MM.1S (cell line): ENCODE results near the gene ETHE1.

Experiments used
- EZH2phosphoT487 ChIP-seq: fragments of 300-600 bp; sonication (generic); IDR thresholded peaks from 2 replicates; pipeline ENCODE4 v1.6.1; 2018; ENCODE audit warnings: antibody characterized with exemption, low read length
- TF ChIP-seq, protein P1 (sequence below): fragments of 300-600 bp; sonication (generic); IDR thresholded peaks from 2 replicates; pipeline ENCODE4 v1.5.1; 2016; ENCODE audit warnings: antibody characterized with exemption, low read length, mixed read lengths

DNA sequence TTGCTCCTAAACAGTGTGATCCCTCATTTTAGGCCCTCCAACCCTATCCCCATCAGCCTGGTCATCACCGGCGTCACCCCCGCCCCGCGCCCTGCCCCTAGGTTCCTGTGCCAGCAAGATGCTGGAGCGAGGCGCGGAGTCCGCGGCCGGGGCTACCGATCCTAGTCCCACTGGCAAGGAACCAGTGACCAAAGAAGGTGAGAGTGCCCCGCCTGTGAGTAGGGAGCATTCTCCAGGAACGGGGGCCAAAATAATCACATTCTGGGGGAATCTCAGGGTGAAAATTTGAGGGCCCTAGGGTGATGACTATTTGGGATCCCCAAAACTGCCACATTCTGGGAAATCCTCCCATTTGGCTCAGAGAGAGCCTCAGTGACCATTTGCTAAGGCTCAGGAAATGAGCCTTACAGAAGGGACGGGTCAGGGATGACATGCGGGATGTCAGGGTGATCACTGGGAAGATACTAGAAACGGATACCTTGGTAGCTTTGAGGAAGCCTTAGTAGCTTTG, 7.4 kb upstream of the ETHE1 start:
- no peak for TF ChIP-seq EZH2phosphoT487
- TF ChIP-seq, protein P1, sequence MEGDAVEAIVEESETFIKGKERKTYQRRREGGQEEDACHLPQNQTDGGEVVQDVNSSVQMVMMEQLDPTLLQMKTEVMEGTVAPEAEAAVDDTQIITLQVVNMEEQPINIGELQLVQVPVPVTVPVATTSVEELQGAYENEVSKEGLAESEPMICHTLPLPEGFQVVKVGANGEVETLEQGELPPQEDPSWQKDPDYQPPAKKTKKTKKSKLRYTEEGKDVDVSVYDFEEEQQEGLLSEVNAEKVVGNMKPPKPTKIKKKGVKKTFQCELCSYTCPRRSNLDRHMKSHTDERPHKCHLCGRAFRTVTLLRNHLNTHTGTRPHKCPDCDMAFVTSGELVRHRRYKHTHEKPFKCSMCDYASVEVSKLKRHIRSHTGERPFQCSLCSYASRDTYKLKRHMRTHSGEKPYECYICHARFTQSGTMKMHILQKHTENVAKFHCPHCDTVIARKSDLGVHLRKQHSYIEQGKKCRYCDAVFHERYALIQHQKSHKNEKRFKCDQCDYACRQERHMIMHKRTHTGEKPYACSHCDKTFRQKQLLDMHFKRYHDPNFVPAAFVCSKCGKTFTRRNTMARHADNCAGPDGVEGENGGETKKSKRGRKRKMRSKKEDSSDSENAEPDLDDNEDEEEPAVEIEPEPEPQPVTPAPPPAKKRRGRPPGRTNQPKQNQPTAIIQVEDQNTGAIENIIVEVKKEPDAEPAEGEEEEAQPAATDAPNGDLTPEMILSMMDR, result no peak
